ENCODE data around the gene SYNDIG1.

- TF ChIP-seq USF2 (IDR thresholded peaks at IDR 0.05) = no peak
- no peak for TF ChIP-seq CTCF (IDR thresholded peaks at IDR 0.05)
- TF ChIP-seq ZFP36 (IDR thresholded peaks at IDR 0.05; ENCODE audit: borderline replicate concordance, partially characterized antibody) = no peak
- TF ChIP-seq HEYL (CRISPR knock-in tag; IDR thresholded peaks at IDR 0.05) = no peak
- TF ChIP-seq POLR2A (IDR thresholded peaks at IDR 0.05; ENCODE audit: low read length) = no peak
- no peak for TF ChIP-seq CEBPB (IDR thresholded peaks at IDR 0.05)
- no peak for TF ChIP-seq KDM5A (IDR thresholded peaks at IDR 0.05)
- no peak for TF ChIP-seq CHD2 (IDR thresholded peaks at IDR 0.05; ENCODE audit: low read length, partially characterized antibody)
- no peak for TF ChIP-seq HOXB5 (CRISPR knock-in tag; IDR thresholded peaks at IDR 0.05)
Observed at GRCh38 chr20:24665741-24666191, 196.3 kb downstream of the SYNDIG1 start.
